HG03520 (cell line): ENCODE data around the gene AIFM2.
"Not testable (repeated sequence)": the region's sequence is repeated elsewhere in the genome, so short reads cannot be mapped to it uniquely, and the experiment has no call there.

Experiments
- ATAC-seq: cut with Tn5 transposase; IDR thresholded peaks from one replicate; pipeline ENCODE4 v1.9.1; 2021; ENCODE audit warnings: mild to moderate bottlenecking, moderate library complexity; ENCODE audit not compliant: unreplicated experiment

The AIFM2 gene

DNA sequence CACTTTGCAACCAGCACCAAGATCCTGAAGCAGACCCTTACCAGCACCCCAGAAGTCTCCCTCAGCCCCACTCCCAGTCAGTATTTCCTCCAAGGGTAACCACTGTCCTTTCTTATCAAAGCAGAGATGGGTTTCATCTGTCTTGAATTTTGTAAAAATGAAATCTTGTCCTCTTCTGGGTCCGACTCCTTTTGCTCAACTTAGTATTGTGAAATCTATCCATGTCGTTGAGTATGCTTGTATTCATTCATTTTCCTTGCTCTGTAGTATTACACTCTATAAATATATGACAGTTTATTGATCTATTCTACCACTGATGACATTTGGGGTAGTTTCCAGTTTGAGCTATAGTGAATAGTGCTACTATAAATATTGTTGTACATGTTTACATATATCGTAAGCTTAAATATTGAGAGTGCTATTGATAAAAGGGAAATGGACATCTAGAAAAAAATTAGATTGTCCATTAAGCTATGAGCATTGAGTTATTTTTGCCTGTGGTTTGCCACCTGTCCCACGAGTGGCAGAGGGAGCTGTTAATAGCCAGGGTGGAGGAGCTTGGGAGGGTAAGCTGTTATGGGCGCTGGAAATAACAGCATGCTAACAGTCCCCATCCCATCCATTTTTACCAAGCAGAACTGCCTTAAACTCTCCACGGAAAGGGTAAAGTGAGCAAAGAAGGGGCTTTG is 36.5 kb downstream of the AIFM2 start:
- ATAC-seq, result no peak

DNA sequence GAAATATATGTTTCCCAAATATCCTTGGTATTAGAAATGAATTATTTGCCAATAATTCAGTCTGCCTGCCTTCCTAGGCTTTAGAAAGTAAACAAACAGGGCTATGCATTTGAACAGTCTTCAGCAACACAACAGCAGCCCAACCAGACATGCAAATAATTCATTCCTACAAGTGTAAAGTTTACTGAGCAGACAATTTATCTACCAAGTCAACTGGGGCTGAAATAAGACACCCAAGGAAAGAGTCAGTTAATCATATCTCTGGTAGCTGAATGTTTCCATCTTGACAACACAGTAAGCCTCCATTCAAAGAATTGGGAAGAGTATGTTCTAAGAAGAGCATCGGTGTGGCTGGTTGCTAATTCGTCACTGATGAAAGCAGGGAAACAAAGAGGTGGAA is 38.4 kb downstream of the AIFM2 start:
- no peak for ATAC-seq

DNA sequence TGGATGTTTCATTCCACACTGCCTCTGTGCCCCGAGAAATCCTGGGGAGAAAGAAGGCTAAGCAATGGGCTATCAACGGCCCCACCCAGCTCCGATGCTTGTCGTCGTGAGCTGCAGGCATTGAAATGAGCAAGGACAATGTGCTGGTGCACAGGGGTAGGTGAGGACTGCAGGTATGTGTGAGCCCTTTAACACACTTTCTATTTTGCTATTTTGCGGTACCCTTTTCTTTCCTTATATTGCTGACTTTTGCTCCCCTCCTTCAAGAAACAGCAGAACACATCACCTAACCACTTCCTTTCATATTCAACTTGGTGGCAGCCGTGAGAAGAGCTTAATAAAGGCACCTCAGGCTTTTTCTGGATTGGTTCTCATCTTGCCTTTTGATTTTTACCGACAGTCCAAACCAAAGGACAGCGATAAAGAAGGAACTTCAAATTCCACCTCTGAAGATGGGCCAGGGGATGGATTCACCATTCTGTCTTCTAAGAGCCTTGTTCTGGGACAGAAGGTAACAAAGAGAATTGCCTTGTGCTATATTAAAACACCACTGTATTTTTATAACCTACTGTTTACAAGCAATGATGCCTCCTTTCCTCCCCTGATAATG is 39.2 kb downstream of the AIFM2 start:
- ATAC-seq, result no peak

DNA sequence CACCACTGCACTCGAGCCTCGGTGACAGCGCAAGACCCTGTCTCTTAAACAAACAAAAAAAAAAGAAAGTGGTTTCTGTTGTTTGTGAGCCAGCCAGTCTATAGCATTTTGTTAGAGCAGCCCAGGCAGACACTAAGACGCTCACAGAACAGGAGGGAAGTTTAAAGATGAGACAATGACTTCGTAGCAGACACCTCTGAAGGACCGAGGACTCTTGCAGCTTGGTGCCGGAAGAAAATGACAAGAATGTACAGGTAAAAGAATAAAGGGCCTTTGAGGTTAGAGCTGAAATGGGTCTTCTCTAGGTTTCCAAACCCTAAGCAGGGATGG is 40.3 kb downstream of the AIFM2 start:
- no peak for ATAC-seq

DNA sequence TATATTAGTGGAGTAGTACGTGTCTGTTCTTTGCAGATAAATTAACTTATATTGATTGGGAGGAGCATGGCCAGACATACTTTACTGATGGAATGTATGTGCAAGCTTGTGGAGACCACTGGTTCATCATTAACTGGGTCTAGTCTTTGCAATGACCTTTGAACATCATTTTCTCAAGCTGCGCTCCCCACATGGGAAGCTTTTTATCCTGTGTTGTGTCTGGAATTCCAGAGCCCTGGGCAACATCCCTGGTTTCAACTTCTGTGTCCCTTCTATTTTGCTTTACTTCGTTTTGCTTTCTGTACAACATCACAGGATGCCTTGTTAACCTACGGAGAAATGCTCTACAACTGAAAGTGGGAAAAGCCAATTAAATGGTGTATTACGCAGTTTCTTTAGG is 41.7 kb downstream of the AIFM2 start:
- no peak for ATAC-seq

DNA sequence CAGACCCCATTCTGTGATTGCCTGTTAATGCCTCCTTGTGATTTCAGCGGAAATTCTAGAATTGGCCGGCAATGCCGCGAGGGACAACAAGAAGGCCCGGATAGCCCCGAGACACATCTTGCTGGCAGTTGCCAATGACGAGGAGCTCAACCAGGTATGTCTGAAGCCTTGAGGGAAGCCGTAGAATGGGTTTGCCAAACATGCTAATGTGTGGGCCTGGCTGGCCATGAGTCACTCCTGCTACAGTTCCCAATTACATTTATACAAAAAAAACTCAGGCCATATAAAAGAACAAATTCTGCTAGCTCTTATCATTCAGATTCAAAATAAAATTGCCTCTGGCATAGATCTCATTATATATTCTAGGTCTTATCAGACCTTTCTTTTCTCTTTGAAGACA is 42.6 kb downstream of the AIFM2 start:
- ATAC-seq, result no peak

DNA sequence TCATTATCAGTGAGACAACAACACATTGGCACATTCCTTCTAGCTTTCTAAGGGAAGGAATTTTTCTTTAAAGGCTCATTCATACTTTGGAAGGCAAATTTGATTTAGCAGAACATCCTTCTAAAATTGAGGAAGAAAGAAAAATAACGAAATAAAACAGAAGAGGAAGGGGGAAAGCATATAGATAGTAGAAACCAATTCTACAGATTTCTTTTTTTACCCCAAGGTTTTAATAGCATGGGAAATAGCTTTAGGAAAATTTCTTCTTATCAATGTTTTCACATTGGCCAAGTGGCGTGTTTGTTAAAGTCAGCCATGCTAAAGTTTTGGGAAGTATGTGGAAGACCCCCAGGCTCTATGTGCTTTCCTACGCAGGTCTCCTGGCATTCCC is 44.3 kb downstream of the AIFM2 start:
- no peak for ATAC-seq

DNA sequence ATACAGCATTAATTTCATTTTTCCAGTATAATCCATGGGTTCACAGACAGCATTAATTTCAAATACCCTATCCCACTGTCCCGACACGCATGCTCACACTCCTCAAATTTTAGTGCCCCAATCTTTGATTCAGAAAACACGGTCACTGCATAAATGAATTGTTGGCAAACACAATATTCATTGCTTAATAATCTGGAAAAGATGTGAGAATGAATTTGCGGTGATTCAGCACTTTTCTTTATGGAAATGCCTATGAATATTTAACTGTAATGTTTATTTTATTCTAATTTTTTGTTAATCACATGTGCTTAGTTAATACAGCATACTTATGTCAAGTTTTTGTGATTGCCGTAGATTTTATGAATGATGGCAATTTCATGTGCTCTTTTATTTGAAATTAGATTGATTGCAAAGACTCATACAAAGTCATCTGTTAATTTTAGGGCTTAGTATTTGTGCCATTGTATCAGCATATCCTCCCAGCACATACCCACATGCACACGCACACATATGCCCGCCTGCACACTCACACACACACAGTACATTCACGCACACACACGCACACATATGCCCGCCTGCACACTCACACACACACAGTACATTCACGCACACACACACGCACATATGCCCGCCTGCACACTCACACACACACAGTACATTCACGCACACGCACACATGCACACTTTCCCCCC is 44.9 kb downstream of the AIFM2 start:
- no peak for ATAC-seq

DNA sequence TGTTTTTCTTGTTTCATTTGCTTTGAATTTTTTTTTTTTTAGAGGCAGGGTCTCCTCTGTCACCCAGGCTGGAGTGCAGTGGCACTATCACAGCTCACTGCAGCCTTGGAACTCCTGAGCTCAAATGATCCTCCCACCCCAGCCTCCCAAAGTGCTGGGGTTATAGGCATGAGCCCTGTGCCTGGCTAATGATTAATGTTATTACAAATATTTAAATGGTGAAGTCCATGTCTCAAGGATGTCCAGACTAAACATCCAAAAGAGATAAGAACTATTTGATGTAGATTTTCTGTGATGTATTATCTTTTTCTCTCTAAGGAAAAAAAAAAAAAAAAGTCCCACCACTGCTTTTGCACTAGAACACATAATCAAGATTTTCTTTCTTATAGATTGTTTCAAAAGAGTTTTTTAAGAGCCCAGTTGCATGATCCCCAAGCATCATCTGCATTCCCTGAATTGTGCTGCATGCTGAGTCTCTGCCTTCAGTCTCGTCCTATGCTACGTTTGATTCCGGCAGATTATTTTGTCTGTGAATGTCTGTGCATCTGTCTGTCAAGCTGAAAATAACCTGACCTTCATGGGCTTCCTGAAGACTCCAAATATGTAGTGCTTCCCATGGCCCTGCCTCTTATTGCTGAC is 46.5 kb downstream of the AIFM2 start:
- ATAC-seq, result no peak

DNA sequence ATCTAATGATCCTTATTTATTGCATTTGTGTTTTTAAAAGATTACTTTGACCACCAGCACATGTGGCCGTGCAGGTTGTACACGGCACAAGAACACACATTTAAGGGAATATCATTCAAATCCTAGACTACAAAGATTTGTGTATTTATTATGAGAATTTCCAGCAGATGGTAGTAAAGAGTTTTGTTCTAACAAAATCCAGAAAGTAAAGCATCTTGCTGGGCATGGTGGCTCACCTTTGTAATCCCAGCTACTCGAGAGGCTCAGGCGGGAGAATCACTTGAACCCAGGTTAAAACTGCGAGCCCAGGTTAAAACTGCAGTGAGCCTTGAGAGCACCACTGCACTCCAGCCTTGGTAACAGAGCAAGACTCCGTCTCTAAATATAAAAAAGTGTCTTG is 48.4 kb downstream of the AIFM2 start:
- no peak for ATAC-seq

DNA sequence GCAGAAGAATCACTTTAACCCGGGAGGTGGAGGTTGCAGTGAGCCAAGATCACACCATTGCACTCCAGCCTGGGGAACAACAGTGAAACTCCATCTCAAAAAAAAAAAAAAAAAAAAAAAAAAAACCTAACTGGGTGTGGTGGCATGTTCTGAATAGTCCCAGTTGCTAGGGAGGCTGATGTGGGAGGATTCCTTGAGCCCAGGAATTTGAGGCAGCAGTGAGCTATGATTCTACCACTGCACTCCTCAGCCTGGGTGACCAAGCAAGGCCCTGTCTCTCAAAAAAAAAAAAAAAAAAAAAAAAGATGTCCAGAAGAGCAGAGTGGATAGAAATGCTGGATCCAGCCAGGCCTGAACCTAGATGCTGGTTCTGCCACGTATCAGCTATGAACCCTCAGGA is 51.8 kb downstream of the AIFM2 start:
- ATAC-seq, result not testable (repeated sequence)

DNA sequence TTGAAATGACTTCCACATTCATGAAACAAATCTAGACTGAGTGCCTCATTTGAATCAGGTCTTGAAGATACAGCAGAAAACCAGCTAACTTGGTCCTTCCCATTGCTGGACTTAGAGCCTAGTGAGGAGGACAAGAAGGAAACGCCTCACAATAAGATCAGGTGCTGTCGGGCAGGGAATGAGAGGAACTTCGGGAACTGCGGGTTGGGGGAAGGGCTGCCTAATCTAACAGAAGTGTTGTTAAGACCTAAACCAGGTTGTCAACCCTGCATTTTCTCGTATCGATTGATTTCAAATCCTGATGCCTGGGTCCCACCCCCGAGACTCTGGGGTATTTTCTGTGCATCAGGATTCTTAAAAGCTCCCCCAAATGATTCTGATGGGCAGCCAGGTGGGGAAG is 53.7 kb downstream of the AIFM2 start:
- no peak for ATAC-seq

DNA sequence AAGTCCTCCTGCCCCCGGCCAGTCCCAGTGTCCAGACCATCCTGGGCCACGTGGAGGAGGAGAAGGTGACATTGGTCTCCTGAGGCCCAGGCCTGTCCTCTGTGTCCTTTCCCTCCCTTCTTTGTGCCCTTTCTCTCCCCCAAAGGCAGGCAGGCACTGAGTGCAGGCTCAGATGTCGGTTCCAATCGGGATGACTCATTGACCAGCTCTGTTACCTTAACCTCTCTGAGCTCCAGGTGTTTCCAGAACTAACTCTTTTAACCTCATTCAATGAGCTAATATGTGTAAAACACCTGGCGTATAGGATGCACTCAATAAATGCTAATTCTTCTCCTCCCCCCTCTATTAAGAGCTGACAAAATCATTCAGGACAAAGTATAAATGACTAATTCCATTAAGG is 54.3 kb downstream of the AIFM2 start:
- no peak for ATAC-seq

DNA sequence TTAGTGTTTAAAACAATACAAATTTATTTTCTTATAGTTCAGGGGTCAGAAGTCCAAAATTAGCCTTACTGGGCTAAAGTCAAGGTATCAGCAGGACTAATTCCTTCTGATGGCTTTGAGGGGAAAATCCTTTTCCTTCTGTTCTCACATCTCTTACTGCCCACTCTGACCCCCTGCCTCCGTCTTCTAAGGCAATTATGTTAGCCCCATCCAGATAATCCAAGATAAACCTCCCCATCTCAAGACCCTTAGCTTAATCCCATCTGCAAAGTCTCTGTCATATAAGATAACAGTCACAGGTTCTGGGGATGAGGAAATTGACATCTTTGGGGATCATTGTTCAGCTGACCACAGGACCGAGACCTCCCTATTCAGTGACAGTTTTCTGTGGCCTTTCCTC is 57.7 kb downstream of the AIFM2 start:
- ATAC-seq, result no peak

DNA sequence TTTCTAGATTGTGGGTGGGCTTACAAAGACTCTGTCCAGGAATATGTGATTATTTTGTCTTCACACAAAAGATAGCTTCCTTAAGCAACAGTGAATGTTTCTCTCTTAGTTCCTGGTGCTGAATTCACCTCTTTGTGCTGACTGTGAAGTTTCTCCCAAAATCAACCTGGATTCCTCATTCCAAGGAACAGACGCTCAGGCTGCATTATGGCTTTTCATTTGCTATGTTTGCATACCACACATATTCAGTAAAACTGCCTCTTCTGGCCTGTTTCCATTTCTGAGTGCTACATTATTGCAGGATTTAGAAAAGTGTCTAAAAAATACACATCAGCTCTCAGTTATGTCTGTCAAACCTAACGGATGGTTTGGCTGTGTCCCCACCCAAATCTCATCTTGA is 58.5 kb downstream of the AIFM2 start:
- no peak for ATAC-seq

DNA sequence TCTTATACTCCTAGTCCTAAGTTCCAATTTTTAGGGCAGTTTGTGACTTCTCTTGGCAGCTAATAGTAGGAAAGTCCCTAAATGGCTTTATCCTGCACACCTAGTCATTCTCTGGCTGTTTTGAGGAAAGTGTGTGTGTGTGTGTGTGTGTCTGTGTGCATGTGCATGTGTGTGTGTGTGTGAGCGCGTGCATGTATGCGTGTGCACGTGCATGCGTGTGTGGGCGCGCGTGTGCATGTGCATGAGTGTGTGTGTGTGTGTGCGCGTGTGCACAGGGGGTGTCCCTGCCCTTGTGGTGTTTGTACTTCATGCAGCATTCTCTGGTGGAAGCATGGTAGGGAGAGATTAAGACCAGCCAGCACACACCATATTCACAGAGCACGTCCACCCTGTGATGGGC is 61.8 kb downstream of the AIFM2 start:
- ATAC-seq, result no peak

DNA sequence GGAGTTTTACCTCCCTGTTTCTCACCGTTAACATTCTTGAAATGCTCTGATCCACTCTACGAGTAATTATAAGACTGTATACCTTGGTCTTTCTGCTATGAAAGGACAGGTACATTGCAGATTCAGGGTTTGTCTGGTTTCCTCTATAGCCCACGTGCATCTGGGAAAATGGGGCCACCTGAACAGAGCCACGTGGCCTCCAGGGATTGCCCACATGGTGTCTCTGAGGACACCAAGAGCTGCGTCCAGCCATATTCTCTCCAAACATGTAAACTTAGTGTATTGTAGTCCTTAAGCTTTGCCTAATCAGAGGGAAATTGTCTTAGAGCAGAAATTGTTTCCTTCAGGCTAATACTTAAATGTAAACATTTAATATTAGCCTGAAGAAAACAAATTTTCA is 63.3 kb downstream of the AIFM2 start:
- no peak for ATAC-seq

DNA sequence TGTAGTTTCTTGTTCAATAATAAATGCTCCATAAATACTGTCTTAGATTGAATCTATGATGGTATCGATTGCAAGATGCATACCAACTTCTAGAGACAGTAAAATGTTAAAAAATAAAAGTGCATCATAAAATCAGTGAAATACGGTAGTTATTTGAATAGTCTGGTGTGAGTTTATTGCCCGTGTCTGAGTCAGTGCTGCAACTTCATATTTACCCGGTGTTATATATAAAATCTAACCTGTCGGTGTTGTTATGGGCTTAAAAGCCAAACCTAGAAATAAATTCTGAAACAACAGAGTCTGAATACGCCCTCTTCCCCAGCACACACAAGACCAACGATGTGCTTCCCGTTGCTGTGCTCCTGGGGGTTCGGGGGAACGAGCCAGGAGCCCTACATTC is 63.7 kb downstream of the AIFM2 start:
- ATAC-seq, result no peak

DNA sequence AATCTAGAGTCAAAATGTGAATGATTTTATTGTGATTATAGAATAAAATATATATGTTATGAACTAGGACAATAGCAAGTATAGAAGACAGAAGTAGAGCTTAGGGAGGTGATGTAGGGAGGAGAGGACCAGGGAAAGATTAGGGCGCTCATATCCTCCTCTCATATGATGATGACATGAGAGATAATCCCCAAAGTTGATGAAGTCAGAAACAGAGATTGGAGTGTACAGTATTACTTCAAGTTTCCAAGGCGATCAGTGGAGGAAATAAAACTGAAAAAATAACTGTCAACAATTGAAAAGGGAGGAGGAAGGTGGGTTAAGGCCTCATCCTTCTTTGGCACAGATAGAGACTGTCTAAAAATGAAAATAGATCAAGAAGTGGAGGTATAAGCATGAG is 65.0 kb downstream of the AIFM2 start:
- ATAC-seq, result no peak

DNA sequence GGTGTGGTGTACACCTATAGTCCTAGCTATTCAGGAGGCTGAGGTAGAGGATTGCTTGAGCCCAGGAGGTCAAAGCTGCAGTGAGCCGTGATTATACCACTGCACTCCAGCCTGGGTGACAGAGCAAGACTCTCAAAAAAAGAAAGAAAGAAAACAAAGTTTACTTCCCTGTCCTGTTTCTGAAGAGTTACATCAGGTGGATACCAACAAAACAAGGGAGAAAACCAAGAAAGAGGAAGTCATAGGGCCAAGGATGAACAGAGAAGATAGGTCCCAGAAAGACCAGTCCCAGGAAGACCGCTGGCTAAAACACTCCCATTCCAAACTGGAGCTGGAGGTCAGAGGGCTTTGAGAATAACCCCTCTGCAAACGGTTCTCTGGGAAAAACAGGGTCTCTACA is 66.4 kb downstream of the AIFM2 start:
- ATAC-seq, result no peak

DNA sequence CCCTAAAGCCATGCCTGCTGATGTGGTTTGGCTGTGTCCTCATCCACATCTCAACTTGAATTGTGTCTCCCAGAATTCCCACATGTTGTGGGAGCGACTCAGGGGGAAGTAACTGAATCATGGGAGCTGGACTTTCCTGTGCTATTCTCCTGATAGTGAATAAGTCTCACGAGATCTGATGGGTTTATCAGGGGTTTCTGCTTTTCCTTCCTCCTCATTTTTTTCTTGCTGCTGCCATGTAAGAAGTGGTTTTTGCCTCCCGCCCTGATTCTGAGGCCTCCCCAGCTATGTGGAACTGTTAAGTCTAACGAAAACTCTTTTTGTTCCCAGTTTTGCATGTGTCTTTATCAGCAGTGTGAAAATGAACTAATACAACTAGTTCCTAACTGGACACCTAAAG is 68.1 kb downstream of the AIFM2 start:
- no peak for ATAC-seq

DNA sequence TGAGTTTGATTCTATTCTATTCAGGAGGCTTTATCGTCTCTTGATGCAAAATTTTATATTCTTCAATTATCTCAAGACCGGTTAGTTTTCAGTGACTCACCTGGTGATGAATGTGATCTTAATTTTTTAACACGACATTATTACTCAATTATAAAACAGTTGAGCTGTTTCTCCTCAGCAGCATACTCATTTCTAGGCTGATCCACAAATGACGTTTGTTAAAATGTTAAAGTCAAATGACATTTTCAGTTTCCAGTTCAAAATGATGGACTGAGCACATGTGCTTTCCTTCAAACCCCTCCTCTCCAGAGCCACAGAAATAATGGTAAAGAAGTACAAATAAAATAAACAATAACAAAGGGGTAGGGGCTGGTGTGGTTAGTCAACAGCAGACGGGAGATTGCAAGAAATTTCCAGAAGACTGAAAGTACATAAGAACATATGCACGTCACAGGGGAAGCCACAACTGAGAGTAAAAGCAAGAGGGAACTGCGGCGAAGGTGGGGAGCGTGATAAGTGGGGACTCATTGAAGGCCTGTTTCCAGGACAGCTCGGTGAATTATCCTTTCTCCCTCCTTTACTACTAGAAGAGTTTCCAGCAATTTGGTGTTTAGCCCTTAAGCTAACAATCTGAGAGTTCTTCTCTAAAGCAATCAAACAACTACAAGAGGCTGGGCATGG is 69.1 kb downstream of the AIFM2 start:
- no peak for ATAC-seq
